Fibroblast of lung (primary cell): ENCODE data around the gene MAML3. TPM values are rescaled to one million over a fixed set of nuclear protein-coding genes. Genes with fewer than 3 reads are reported as not detected.

Source experiments
- DNase-seq, 2 donors: peaks; one replicate each; pipeline versions ENCODE4 v3.0.0 to v3.0.0-alpha.2; 2010; ENCODE audit warnings: low read depth in 2 of 2
- H2AFZ ChIP-seq: 2 replicates; pipeline ENCODE4 v1.5.1; 2012; ENCODE audit warnings: low read length, control low read depth, inconsistent platforms
- H3K27ac ChIP-seq: 2 replicates; pipeline ENCODE4 v1.5.1; 2011; ENCODE audit warnings: low read length, control low read depth; ENCODE audit not compliant: insufficient read depth
- H3K27me3 ChIP-seq: 2 replicates; pipeline ENCODE4 v1.5.1; 2011; ENCODE audit warnings: mild to moderate bottlenecking, low read length; ENCODE audit not compliant: control insufficient read depth, insufficient read depth
- H3K36me3 ChIP-seq: 2 replicates; pipeline ENCODE4 v1.5.1; 2011; ENCODE audit warnings: low read length; ENCODE audit not compliant: control insufficient read depth, insufficient read depth
- H3K4me1 ChIP-seq: 2 replicates; pipeline ENCODE4 v1.5.1; 2011; ENCODE audit warnings: low read length; ENCODE audit not compliant: control insufficient read depth, insufficient read depth; ENCODE audit errors: extremely low read depth
- H3K4me2 ChIP-seq: 2 replicates; pipeline ENCODE4 v1.5.1; 2011; ENCODE audit warnings: low read length, control low read depth; ENCODE audit not compliant: insufficient read depth; ENCODE audit errors: extremely low read depth
- H3K4me3 ChIP-seq, 4 experiments: fragments of 200-600 bp in 1 of 4; sonication (generic) in 1 of 4; replicated peaks in 1 of 4; 2 replicates each; pipeline ENCODE4 v1.5.1; 2011 to 2016; ENCODE audit warnings: low read length in 4 of 4, low read depth in 3 of 4, mild to moderate bottlenecking in 3 of 4, control low read depth in 2 of 4, inconsistent platforms in 1 of 4, mixed read lengths in 1 of 4; ENCODE audit not compliant: insufficient read depth in 1 of 4; ENCODE audit errors: control extremely low read depth in 1 of 4
- H3K79me2 ChIP-seq: 2 replicates; pipeline ENCODE4 v1.5.1; 2012; ENCODE audit warnings: mild to moderate bottlenecking, low read length, inconsistent platforms; ENCODE audit not compliant: control insufficient read depth, insufficient read depth
- H3K9ac ChIP-seq: 2 replicates; pipeline ENCODE4 v1.5.1; 2011; ENCODE audit warnings: mild to moderate bottlenecking, low read length, control low read depth; ENCODE audit not compliant: insufficient read depth
- H3K9me3 ChIP-seq: 2 replicates; pipeline ENCODE4 v1.5.1; 2012; ENCODE audit warnings: low read depth, low read length; ENCODE audit not compliant: control insufficient read depth, insufficient read depth
- H4K20me1 ChIP-seq: 2 replicates; pipeline ENCODE4 v1.5.1; 2011; ENCODE audit warnings: low read length; ENCODE audit not compliant: control insufficient read depth, insufficient read depth; ENCODE audit errors: extremely low read depth
- EZH2 ChIP-seq: IDR thresholded peaks from 2 replicates; pipeline ENCODE4 v1.5.1; 2012; ENCODE audit warnings: low read length, control low read depth, mild to moderate bottlenecking; ENCODE audit errors: missing control alignments
- polyA plus RNA-seq, 2 donors: library from polyadenylated mRNA; depleted of rRNA in 1 of 2; stranded (reverse) in 1 of 2; unstranded in 1 of 2; fragments of >200 nt; gene quantifications; 2 replicates each; pipeline ENCODE4 v1.2.1, GENCODE V29; 2011 to 2012; ENCODE audit warnings: missing spikeins in 1 of 2
- total RNA-seq: library from RNA; depleted of rRNA; stranded (reverse); fragments of >200 nt; gene quantifications from 2 replicates; pipeline ENCODE4 v1.2.1, GENCODE V29; 2014
- TF ChIP-seq, protein P1 (sequence below), 2 donors: IDR thresholded peaks in 1 of 2; conservative IDR thresholded peaks in 1 of 2; 1 replicate in 1 of 2; 2 replicates in 1 of 2; pipeline ENCODE4 v1.5.1; 2011 to 2012; ENCODE audit warnings: low read length in 2 of 2, control low read depth in 1 of 2, inconsistent platforms in 1 of 2, low read depth in 1 of 2, mild to moderate bottlenecking in 1 of 2

The MAML3 gene
- total and polyA plus RNA-seq, 2 donors (not counting 1 experiment from before 2014, with no cell fraction given) = 2.0 to 2.8 TPM

GRCh38 chr4:140061194-140061593 lies 92.8 kb downstream of the MAML3 start:
- H3K36me3 ChIP-seq = no peaks in the 10 kb centered on the region
- H3K9me3 ChIP-seq = no peaks in the 10 kb centered on the region
- peak overlapping the region; percentile 0 for H3K27ac ChIP-seq
- H3K79me2 ChIP-seq = no peaks in the 10 kb centered on the region
- H3K4me3 ChIP-seq = peak overlapping the region in 3 of 4 experiments; percentile 27 to 36 (median 29)
- no peak overlapping the region for H3K9ac ChIP-seq
- H4K20me1 ChIP-seq = no peaks in the 10 kb centered on the region
- DNase-seq = peak; percentile 64 to 84
- peak overlapping the region; percentile 68 for H2AFZ ChIP-seq
- TF ChIP-seq EZH2 = no peak
- TF ChIP-seq, protein P1, sequence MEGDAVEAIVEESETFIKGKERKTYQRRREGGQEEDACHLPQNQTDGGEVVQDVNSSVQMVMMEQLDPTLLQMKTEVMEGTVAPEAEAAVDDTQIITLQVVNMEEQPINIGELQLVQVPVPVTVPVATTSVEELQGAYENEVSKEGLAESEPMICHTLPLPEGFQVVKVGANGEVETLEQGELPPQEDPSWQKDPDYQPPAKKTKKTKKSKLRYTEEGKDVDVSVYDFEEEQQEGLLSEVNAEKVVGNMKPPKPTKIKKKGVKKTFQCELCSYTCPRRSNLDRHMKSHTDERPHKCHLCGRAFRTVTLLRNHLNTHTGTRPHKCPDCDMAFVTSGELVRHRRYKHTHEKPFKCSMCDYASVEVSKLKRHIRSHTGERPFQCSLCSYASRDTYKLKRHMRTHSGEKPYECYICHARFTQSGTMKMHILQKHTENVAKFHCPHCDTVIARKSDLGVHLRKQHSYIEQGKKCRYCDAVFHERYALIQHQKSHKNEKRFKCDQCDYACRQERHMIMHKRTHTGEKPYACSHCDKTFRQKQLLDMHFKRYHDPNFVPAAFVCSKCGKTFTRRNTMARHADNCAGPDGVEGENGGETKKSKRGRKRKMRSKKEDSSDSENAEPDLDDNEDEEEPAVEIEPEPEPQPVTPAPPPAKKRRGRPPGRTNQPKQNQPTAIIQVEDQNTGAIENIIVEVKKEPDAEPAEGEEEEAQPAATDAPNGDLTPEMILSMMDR (conservative IDR thresholded peaks at IDR 0.05 in 1 of 2, IDR thresholded peaks at IDR 0.05 in 1 of 2; ENCODE audit: low read depth in 1 of 2, low read length in 2 of 2) = no peak
- H3K4me2 ChIP-seq = peak overlapping the region; percentile 74
- no peaks in the 10 kb centered on the region for H3K27me3 ChIP-seq
- peaks cover 11% of the 10 kb centered on the region for H3K4me1 ChIP-seq

GRCh38 chr4:140059159-140059558 lies 94.8 kb downstream of the MAML3 start:
- H3K27me3 ChIP-seq = no peaks in the 10 kb centered on the region
- no peak overlapping the region for H3K4me2 ChIP-seq
- no peak overlapping the region for H3K9ac ChIP-seq
- H2AFZ ChIP-seq = no peak overlapping the region
- peak in 1 of 2 donors; percentile 50 for DNase-seq
- no peaks in the 10 kb centered on the region for H3K9me3 ChIP-seq
- peaks cover 11% of the 10 kb centered on the region for H3K4me1 ChIP-seq
- no peak for TF ChIP-seq EZH2
- TF ChIP-seq, protein P1 (conservative IDR thresholded peaks at IDR 0.05 in 1 of 2, IDR thresholded peaks at IDR 0.05 in 1 of 2; ENCODE audit: low read depth in 1 of 2, low read length in 2 of 2) = no peak
- H3K27ac ChIP-seq = no peak overlapping the region
- H3K79me2 ChIP-seq = no peaks in the 10 kb centered on the region
- H3K36me3 ChIP-seq = no peaks in the 10 kb centered on the region
- no peak overlapping the region for H3K4me3 ChIP-seq
- no peaks in the 10 kb centered on the region for H4K20me1 ChIP-seq

DNA sequence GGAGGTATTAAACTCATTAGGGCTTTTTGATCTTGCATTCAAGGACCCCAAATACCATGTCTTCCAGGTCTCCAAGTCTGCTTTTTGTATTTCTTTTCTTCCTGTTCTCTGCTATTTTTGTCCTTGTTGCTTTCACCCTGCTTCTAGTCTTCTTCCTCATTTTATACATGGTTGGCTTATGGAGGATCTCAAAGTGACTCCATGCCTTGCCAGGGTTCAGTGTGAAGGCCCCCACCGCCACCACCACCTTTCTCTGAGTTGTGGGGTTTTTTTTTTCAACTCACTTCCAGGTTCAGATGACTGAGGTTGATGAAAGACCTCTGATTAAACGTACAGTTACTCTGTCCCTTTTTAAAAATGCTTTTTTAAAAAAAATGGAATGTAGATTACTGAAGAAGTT lies 96.3 kb downstream of the MAML3 start:
- TF ChIP-seq EZH2 = no peak
- TF ChIP-seq, protein P1 (conservative IDR thresholded peaks at IDR 0.05 in 1 of 2, IDR thresholded peaks at IDR 0.05 in 1 of 2; ENCODE audit: low read depth in 1 of 2, low read length in 2 of 2) = no peak
- Histone ChIP-seq H2AFZ (no peak overlapping the region), H3K9ac (no peak overlapping the region), H4K20me1 (no peaks in the 10 kb centered on the region), H3K4me3 (no peak overlapping the region), H3K79me2 (no peaks in the 10 kb centered on the region), H3K27me3 (no peaks in the 10 kb centered on the region), H3K4me1 (peaks cover 11% of the 10 kb centered on the region), H3K4me2 (no peak overlapping the region), H3K36me3 (no peaks in the 10 kb centered on the region), H3K27ac (no peak overlapping the region), H3K9me3 (no peaks in the 10 kb centered on the region)
- DNase-seq = no peak
